ENCODE results near the gene GALNT16.
"Not testable (repeated sequence)": the region's sequence is repeated elsewhere in the genome, so short reads cannot be mapped to it uniquely, and the experiment has no call there.

The GALNT16 gene

DNA sequence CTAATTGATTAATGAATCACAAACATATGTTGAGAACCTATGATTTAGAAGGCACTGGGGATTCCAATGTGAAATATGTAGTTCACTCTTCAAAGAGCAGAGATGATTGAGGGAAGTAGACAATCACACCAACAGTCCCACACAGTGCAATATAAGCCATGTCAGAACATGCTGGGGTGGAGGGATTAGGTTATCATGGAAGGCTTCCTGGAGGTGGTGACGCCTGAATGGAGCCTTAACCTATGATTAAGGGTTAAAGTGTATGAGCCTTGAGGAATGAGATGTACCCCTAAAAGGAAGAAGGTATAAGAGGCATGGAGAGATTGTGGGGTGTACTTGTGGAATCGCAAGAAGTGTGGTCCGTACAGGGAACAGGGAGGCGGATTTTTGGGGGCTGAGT is 106.8 kb downstream of the GALNT16 start:
- no peak for DNase-seq

DNA sequence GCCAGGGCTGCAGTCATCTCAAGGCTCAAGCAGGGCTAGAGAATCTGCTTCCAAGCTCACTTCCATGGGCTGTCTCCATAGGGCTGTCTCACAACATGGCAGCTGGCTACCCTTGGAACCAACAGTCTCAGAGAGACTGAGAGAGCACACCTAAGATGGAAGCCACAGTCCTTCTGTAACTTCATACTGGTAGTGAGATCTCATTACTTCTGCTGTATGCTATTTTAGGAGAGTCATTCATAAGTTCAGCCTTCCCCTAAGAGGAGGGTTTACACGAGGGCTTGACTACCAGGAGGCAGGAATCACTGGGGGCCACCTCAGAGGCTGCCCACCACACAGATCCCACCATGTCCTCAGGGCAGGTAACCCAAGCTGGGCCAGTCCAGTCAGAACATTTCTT is 108.4 kb downstream of the GALNT16 start:
- DNase-seq, result no peak

GRCh38 chr14:69370061-69370460 is 110.1 kb downstream of the GALNT16 start:
- no peak for DNase-seq

- no peak for DNase-seq
Measured at GRCh38 chr14:69372146-69372545, 112.2 kb downstream of the GALNT16 start.

GRCh38 chr14:69373104-69373503 is 113.1 kb downstream of the GALNT16 start:
- DNase-seq, result no peak

GRCh38 chr14:69374235-69374634 is 114.3 kb downstream of the GALNT16 start:
- no peak for DNase-seq

DNA sequence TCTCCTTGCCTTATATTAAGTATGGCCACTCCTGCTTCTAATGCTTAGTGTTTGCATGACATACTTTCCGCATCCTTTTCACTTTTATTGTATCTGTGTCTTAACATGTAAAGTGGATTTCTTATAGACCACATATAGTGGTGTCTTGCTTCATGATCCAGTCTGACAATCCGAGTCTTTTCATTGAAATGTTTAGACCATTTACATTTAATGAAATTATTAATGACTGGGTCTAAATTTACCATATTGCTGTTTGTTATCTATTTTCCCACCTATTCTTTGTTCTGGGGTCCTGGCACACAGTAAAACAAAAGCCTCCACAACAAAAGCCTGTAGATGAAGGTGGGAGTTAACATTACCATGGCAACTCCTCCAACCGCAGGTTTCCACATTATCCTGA is 115.2 kb downstream of the GALNT16 start:
- DNase-seq, result no peak

DNA sequence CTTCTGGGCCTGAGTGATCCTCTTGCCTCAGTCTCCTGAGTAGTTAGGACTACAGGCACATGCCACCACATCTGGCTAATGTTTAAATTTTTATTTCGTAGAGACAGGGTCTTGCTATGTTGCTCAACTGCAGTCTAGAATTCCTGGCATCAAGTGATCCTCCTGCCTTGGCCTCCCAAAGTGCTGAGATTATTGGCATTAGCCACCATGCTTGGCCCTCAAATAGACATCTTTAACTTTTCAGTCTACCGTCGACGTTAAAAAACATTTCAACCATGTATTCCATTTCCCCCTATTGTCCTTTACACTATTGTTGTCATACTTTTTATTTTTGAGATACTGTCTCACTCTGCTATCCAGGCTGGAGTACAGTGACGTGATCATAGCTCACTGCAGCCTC is 115.8 kb downstream of the GALNT16 start:
- no peak for DNase-seq

GRCh38 chr14:69376439-69376838 is 116.5 kb downstream of the GALNT16 start:
- DNase-seq, result no peak

GRCh38 chr14:69378274-69378673 is 118.3 kb downstream of the GALNT16 start:
- no peak for DNase-seq

- no peak for DNase-seq
Measured at GRCh38 chr14:69387311-69387710, 127.4 kb downstream of the GALNT16 start.

GRCh38 chr14:69391400-69391799 is 131.4 kb downstream of the GALNT16 start:
- not testable (repeated sequence) for DNase-seq

DNA sequence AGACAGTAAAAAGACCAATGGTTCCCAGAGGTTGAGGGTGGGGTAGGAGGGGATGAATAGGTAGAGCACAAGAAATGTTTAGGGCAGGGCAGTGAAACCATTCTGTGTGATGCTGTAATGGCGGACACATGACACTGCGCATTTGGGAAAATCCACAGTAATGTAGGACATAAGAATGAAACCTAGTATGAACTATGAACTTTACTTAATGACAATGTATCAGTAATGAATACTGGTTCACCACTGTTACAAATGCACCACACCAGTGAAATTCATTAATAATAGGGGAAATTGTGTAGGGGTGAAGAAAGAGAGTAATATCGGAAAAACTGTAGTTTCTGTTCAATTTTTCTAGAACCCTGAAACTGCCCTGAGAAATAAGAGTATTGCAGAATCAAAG is 132.5 kb downstream of the GALNT16 start:
- no peak for DNase-seq

GRCh38 chr14:69395929-69396328 is 136.0 kb downstream of the GALNT16 start:
- DNase-seq, result no peak

DNA sequence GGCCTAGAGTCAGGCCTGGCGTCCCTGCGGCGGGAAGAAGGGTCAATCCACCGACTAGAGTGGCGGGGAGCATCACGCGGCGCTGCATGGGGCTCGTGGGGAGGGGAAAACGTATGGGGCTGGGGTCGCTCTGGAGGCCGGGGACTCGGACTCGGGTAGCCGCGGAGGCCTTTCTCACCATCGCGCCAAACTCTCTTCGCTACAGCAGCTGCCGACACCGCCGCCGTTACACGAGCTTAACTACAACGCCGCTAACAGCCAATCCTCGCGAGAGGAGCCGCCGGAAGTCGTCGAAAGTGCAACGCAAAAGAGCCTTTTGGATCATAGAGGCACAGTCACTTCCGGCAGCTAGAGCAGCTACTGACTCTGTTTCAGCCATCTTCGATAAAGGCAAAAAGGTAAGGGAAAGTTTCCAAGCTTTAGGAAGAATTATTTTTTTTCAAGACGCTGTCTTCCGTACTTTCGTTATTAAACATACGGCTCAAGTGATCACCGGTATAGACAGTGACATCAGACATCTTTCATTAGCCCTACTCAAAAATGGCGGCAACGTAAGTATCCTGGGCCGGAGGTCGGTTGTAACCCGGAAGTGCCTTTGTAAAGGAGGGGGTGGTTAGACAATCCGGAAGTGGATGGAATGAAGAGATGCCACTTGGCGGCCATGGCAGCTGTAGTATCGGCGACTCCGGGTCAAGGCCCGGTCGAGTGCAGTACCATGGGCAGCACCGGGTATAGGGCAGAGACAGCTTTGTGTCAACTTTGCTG is 138.3 kb downstream of the GALNT16 start, which contains the start of the genes ERH and SLC39A9:
Gene ERH, minus strand, starts transcription at position 247 of the 765 bp plus-strand sequence. Its CDS starts 66 bp downstream, at position 181.
Gene SLC39A9, plus strand, starts transcription at position 640 of the 765 bp plus-strand sequence. CDS start 678 bp downstream, outside the sequence.
- peak; percentile 89 to 99 for DNase-seq

- no peak for DNase-seq
Measured at GRCh38 chr14:69398818-69399210, 138.9 kb downstream of the GALNT16 start.

DNA sequence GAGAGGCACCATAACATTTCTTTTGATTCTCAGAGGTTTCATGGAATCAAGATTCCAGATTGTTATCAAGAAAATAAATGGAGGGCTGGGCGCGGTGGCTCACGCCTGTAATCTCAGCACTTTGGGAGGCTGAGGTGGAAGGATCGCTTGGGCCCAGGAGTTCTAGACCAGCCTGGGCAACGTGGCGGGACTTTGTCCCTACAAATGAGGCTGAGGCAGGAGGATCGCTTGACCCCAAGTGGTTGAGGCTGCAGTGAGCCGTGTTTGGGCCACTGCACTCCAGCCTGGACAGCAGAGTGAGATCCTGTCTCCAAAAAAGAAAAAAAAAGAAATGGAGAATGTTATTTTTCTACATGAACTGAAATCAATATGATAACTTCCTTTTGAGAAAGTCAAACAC is 139.8 kb downstream of the GALNT16 start:
- no peak for DNase-seq

DNA sequence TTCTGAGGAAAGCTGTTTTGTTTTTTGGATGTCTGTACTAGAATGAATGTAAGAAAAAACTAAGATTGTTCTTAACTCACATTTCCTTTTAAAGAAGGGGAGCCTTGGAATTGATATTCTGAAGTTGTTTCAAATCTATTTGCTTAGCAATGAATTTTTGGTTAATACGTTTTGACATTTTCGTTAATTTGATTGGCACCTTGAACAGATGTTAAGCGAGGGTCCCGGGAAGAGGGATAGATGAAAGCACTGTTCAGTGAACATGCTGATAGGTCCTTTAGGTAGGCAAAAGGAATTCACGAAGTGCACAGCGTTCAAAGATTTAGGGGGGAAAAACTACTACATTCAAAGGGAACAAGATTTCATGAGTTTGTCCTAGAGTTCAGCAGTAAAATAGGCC is 140.2 kb downstream of the GALNT16 start:
- DNase-seq, result no peak

- no peak for DNase-seq
Measured at GRCh38 chr14:69401841-69402240, 141.9 kb downstream of the GALNT16 start.

- no peak for DNase-seq
Measured at GRCh38 chr14:69404478-69404877, 144.5 kb downstream of the GALNT16 start.

DNA sequence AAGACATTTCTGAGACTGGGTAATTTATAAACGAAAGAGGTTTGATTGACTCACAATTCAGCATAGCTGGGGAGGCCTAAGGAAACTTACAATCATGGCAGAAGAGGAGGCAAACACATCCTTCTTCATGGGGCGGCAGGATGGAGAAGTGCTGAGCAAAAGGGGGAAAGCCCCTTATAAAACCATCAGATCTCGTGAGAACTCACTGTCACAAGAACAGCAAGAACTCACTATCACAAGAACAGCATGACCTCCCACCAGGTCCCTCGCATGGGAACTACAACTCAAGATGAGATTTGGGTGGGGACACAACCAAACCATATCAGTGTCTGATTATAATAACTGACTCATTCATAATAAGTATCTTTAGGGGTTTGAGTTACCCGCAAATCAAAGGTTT is 144.9 kb downstream of the GALNT16 start:
- no peak for DNase-seq

- no peak for DNase-seq
Measured at GRCh38 chr14:69405762-69406161, 145.8 kb downstream of the GALNT16 start.

Measured in hippocampal formation (tissue), 2 donors.